Neuronal stem cell (in vitro differentiated cells): ENCODE measurements around the gene NCOA4. TPM values are rescaled to one million over a fixed set of nuclear protein-coding genes. Genes with fewer than 3 reads are reported as not detected.
"Not testable (repeated sequence)": the region's sequence is repeated elsewhere in the genome, so short reads cannot be mapped to it uniquely, and the experiment has no call there.

ENCODE experiments used
- DNase-seq: peaks from one replicate; pipeline ENCODE4 v3.0.0-alpha.2; 2013; ENCODE audit warnings: low spot score
- H2AFZ ChIP-seq: one replicate; pipeline ENCODE4 v1.6.1; 2013; ENCODE audit warnings: mild to moderate bottlenecking, low read length, inconsistent platforms
- H2AK5ac ChIP-seq: 2 replicates; pipeline ENCODE4 v1.6.1; 2013; ENCODE audit warnings: low read depth, mild to moderate bottlenecking, inconsistent platforms, low read length, moderate library complexity, mixed read lengths
- H2BK120ac ChIP-seq: 2 replicates; pipeline ENCODE4 v1.6.1; 2013; ENCODE audit warnings: low read depth, mild to moderate bottlenecking, inconsistent platforms, low read length, moderate library complexity, mixed read lengths
- H2BK12ac ChIP-seq: one replicate; pipeline ENCODE4 v1.6.1; 2013; ENCODE audit warnings: low read length, inconsistent platforms
- H2BK15ac ChIP-seq: 2 replicates; pipeline ENCODE4 v1.6.1; 2013; ENCODE audit warnings: mild to moderate bottlenecking, low read length, inconsistent platforms, mixed read lengths
- H2BK5ac ChIP-seq: one replicate; pipeline ENCODE4 v1.6.1; 2013; ENCODE audit warnings: inconsistent platforms, mild to moderate bottlenecking, low read length, moderate library complexity
- H3K14ac ChIP-seq: one replicate; pipeline ENCODE4 v1.6.1; 2013; ENCODE audit warnings: low read length, inconsistent platforms
- H3K18ac ChIP-seq: 2 replicates; pipeline ENCODE4 v1.6.1; 2013; ENCODE audit warnings: low read length, inconsistent platforms
- H3K23ac ChIP-seq: 2 replicates; pipeline ENCODE4 v1.6.1; 2013; ENCODE audit warnings: low read depth, mild to moderate bottlenecking, mixed read lengths, low read length, inconsistent platforms; ENCODE audit not compliant: poor library complexity
- H3K27ac ChIP-seq: replicated peaks from 3 replicates; pipeline ENCODE4 v1.5.1; 2013; ENCODE audit warnings: low read length, inconsistent platforms
- H3K27me3 ChIP-seq, 3 experiments: 2 replicates each; pipeline ENCODE4 v1.6.1; 2013; ENCODE audit warnings: low read length in 3 of 3, mild to moderate bottlenecking in 2 of 3, inconsistent platforms in 1 of 3, low read depth in 1 of 3, mixed read lengths in 1 of 3, moderate library complexity in 1 of 3; ENCODE audit not compliant: control insufficient read depth in 3 of 3, insufficient read depth in 3 of 3
- H3K36me3 ChIP-seq, 2 donors: replicated peaks in 1 of 2; 2 replicates each; pipeline ENCODE4 v1.6.1; 2013; ENCODE audit warnings: low read length in 2 of 2; ENCODE audit not compliant: control insufficient read depth in 2 of 2, insufficient read depth in 2 of 2
- H3K4ac ChIP-seq: 2 replicates; pipeline ENCODE4 v1.6.1; 2013; ENCODE audit warnings: inconsistent platforms, mild to moderate bottlenecking, low read length, moderate library complexity
- H3K4me1 ChIP-seq, 2 donors: 1 replicate in 1 of 2; 2 replicates in 1 of 2; pipeline ENCODE4 v1.6.1; 2013; ENCODE audit warnings: low read length in 2 of 2, low read depth in 1 of 2; ENCODE audit not compliant: control insufficient read depth in 2 of 2, insufficient read depth in 1 of 2
- H3K4me2 ChIP-seq: one replicate; pipeline ENCODE4 v1.6.1; 2013; ENCODE audit warnings: mild to moderate bottlenecking, low read length, inconsistent platforms; ENCODE audit not compliant: insufficient read depth, poor library complexity, severe bottlenecking
- H3K4me3 ChIP-seq, 2 donors: 2 replicates each; pipeline ENCODE4 v1.5.1; 2013; ENCODE audit warnings: low read length in 2 of 2, mild to moderate bottlenecking in 2 of 2, inconsistent platforms in 1 of 2, moderate library complexity in 1 of 2
- H3K79me1 ChIP-seq: one replicate; pipeline ENCODE4 v1.6.1; 2013; ENCODE audit warnings: low read depth, mild to moderate bottlenecking, inconsistent platforms, low read length, moderate library complexity
- H3K9ac ChIP-seq: one replicate; pipeline ENCODE4 v1.6.1; 2013; ENCODE audit warnings: mild to moderate bottlenecking, low read depth, low read length, inconsistent platforms; ENCODE audit not compliant: poor library complexity
- H3K9me3 ChIP-seq, 2 donors: replicated peaks in 1 of 2; 2 replicates each; pipeline versions ENCODE3 to v1.6.1; 2013; ENCODE audit warnings: low read length in 2 of 2, mild to moderate bottlenecking in 2 of 2, inconsistent platforms in 1 of 2, low read depth in 1 of 2, mixed read lengths in 1 of 2, moderate library complexity in 1 of 2; ENCODE audit not compliant: control insufficient read depth in 2 of 2, insufficient read depth in 1 of 2
- H4K8ac ChIP-seq: one replicate; pipeline ENCODE4 v1.6.1; 2013; ENCODE audit warnings: low read depth, mild to moderate bottlenecking, inconsistent platforms, low read length, moderate library complexity
- H4K91ac ChIP-seq: one replicate; pipeline ENCODE4 v1.6.1; 2013; ENCODE audit warnings: low read length, low read depth, mild to moderate bottlenecking, inconsistent platforms; ENCODE audit not compliant: poor library complexity
- WGBS, 2 donors: extraction: QIAGEN DNeasy Blood & Tissue Kit; methylation state at CpG; one replicate each; pipeline ENCODE4 v1.1.7; 2013; ENCODE audit warnings: missing lambda C conversion rate in 2 of 2, mixed read lengths in 1 of 2; ENCODE audit not compliant: insufficient read length in 2 of 2, insufficient replicate concordance in 1 of 2; ENCODE audit errors: extremely low coverage in 2 of 2; 5-methylcytosine and 5-hydroxymethylcytosine counted together
- small RNA-seq: library from polyadenylated mRNA; stranded (forward); fragments of <200 nt; extraction: miRNeasy Mini kit (QIAGEN cat#:217004); gene quantifications from one replicate; pipeline ENCODE3, GENCODE V24; 2013; ENCODE audit not compliant: insufficient read depth

Gene NCOA4

DNA sequence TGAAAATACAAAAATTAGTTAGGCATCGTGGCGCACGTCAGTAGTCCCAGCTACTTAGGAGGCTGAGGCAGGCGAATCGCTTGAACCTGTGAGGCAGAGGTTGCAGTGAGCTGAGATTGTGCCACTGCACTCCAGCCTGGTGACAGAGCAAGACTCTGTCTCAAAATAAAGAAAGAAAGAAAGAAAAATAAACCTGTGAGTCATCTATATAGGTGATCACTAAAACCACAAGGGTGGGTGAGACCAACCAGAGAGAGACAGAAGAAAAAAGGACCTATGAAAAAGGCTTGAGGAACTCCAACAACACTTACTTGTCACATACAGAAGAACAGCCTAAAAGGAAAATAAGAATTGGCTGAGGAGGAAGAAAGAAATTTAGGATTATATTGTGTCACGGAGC lies 72.5 kb downstream of the NCOA4 start:
- not testable (repeated sequence) for H2AK5ac ChIP-seq, H3K9ac ChIP-seq, H2BK5ac ChIP-seq, DNase-seq, H3K14ac ChIP-seq, H3K4me3 ChIP-seq, H3K23ac ChIP-seq, H3K27ac ChIP-seq, H4K8ac ChIP-seq, H3K4me1 ChIP-seq, H2BK120ac ChIP-seq, H3K4ac ChIP-seq, H3K27me3 ChIP-seq, H4K91ac ChIP-seq, H3K4me2 ChIP-seq, H2AFZ ChIP-seq, H2BK12ac ChIP-seq, H3K18ac ChIP-seq, H2BK15ac ChIP-seq, H3K79me1 ChIP-seq, H3K9me3 ChIP-seq
- H3K36me3 ChIP-seq: peaks cover 0 to 15% of the 10 kb centered on the region in 2 donors
- no CpG with 5 or more reads among the region's 6 CpGs for WGBS, 2 donors

DNA sequence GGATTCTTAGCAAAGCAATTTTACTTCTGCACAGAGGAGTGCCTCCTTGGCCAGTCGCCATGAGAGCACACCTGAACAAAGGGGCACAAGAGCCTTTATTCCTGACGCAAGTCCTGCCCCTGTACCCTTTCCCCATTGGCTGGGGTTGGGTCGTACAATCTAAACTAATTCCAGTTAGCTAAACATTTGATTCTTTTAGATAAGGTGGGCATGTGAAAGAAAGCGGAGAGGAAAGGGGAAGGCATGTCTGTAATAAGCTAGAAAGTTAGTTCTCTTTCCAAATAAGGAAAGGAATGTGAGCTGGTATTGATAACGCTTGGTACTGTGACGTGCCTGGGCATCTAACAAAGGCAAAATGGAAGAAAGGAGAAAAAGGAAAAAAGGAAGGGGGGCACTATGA lies 73.8 kb downstream of the NCOA4 start:
- not testable (repeated sequence) for H4K91ac ChIP-seq, DNase-seq, H3K27me3 ChIP-seq, H3K4ac ChIP-seq, H3K9me3 ChIP-seq, H4K8ac ChIP-seq, H3K4me2 ChIP-seq, H3K79me1 ChIP-seq, H3K23ac ChIP-seq, H3K4me1 ChIP-seq, H3K9ac ChIP-seq, H2BK12ac ChIP-seq, H2BK5ac ChIP-seq, H2AFZ ChIP-seq, H2BK120ac ChIP-seq, H3K18ac ChIP-seq, H3K27ac ChIP-seq, H2BK15ac ChIP-seq, H2AK5ac ChIP-seq, H3K14ac ChIP-seq, H3K4me3 ChIP-seq
- H3K36me3 ChIP-seq: peaks cover 0 to 20% of the 10 kb centered on the region in 2 donors
- no CpG with 5 or more reads among the region's 6 CpGs for WGBS, 2 donors

Small RNA genes lying within 50 kb of the gene (small RNA-seq; reads per million reads assigned to genes)
- not detected for gene SNORA74C-1
